HG02798 (cell line): ENCODE measurements around the gene DNASE1L2.

Experiments
- ATAC-seq: cut with Tn5 transposase; IDR thresholded peaks from one replicate; pipeline ENCODE4 v1.9.1; 2021; ENCODE audit warnings: mild to moderate bottlenecking; ENCODE audit not compliant: unreplicated experiment, poor library complexity

Gene DNASE1L2

GRCh38 chr16:2223221-2223941 lies 12.9 kb upstream of the DNASE1L2 start, which contains the start of gene E4F1:
Gene E4F1 (plus strand): TSS chr16:2223591. CDS start chr16:2223614, 23 bp downstream.
- peak; percentile 97 for ATAC-seq

GRCh38 chr16:2223942-2224486 lies 12.2 kb upstream of the DNASE1L2 start:
- peak; percentile 20 for ATAC-seq

- no peak for ATAC-seq
Measured at GRCh38 chr16:2226245-2226793, 9.9 kb upstream of the DNASE1L2 start.

- ATAC-seq = no peak
Measured at GRCh38 chr16:2226918-2227317, 9.3 kb upstream of the DNASE1L2 start.

GRCh38 chr16:2228161-2228824 lies 8.0 kb upstream of the DNASE1L2 start:
- ATAC-seq = no peak

- ATAC-seq = no peak
Measured at GRCh38 chr16:2229091-2229490, 7.2 kb upstream of the DNASE1L2 start.

- no peak for ATAC-seq
Measured at GRCh38 chr16:2229632-2230250, 6.5 kb upstream of the DNASE1L2 start.

GRCh38 chr16:2230376-2230775 lies 5.9 kb upstream of the DNASE1L2 start:
- ATAC-seq = no peak

GRCh38 chr16:2231016-2231931 lies 5.0 kb upstream of the DNASE1L2 start:
- ATAC-seq = no peak

GRCh38 chr16:2232094-2232990 lies 3.9 kb upstream of the DNASE1L2 start:
- ATAC-seq = no peak

- no peak for ATAC-seq
Measured at GRCh38 chr16:2233046-2233775, 3.0 kb upstream of the DNASE1L2 start.

GRCh38 chr16:2233872-2234812 lies 2.1 kb upstream of the DNASE1L2 start:
- no peak for ATAC-seq

GRCh38 chr16:2234813-2235170 lies 1.5 kb upstream of the DNASE1L2 start:
- ATAC-seq = no peak

- ATAC-seq = no peak
Measured at GRCh38 chr16:2235234-2235651, 1.0 kb upstream of the DNASE1L2 start.

GRCh38 chr16:2235695-2236336 lies 428 bp upstream of the DNASE1L2 start:
- ATAC-seq = no peak

- no peak for ATAC-seq
Measured at GRCh38 chr16:2237102-2237482, 848 bp downstream of the DNASE1L2 start.
